ENCODE measurements around the gene ARHGAP28. TPM values are rescaled to one million over a fixed set of nuclear protein-coding genes. Genes with fewer than 3 reads are reported as not detected.

The ARHGAP28 gene
- total RNA-seq, 1 experiment from 2014 or later = 0.41 TPM

DNA sequence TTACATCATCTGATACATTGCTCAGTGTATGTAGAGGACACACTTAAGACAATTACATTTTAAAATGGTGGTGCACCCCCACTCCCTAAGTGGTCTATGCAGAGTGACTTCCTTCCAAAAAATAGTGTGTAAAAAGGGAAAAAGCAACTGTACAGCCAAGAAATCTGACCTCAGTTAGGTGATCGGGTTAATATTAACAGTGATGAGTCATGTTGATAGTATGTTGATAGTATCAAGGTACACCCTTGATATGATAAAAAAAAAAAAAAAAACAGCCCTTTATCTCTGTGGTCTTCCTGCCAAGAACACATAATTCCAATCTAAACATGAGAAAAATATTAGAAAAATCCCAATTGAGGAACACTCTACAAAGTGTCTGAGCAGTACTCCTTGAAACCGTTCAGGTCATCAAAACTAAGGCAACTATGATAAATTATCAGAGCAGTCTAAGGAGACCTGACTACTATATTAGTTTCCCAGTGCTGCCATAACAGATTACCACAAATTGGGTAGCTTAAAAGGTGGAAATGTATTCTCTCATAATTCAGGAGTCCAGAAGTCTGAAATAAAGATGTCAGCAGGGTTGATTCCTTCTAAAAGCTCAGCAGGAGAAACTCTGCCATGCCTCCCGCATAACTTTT is 171.9 kb downstream of the ARHGAP28 start:
- in situ Hi-C loops (cut with HindIII; ENCODE audit: low pct_unique_long_range_greater_than_20kb, low sequenced_read_pairs) = no loop called here
- Histone ChIP-seq H3K4me3 (ENCODE audit: low read depth in 2 of 2, low read length in 2 of 2) (no peak overlapping the region), H3K27me3 (ENCODE audit: control insufficient read depth, insufficient read depth, low read length) (no peaks in the 10 kb centered on the region), H3K27ac (ENCODE audit: low read length) (no peak overlapping the region), H3K36me3 (ENCODE audit: control insufficient read depth, insufficient read depth, low read length) (no peaks in the 10 kb centered on the region), H3K4me1 (ENCODE audit: control insufficient read depth, insufficient read depth, low read length) (no peaks in the 10 kb centered on the region), H3K9me3 (ENCODE audit: control insufficient read depth, insufficient read depth, low read depth, low read length) (no peaks in the 10 kb centered on the region)
- intact Hi-C loops (cut with micrococcal nuclease; ENCODE audit: unreplicated experiment) = no loop called here
- ATAC-seq (no peak), DNase-seq (ENCODE audit: low read depth, low spot score) (no peak)
- no TSS peak for BruUV-seq (replicated peaks)
- TF ChIP-seq POLR2AphosphoS5 (IDR thresholded peaks at IDR 0.05; ENCODE audit: low read depth, low read length) (no peak), TCF7L2 (IDR thresholded peaks at IDR 0.05; ENCODE audit: low read depth, low read length) (no peak), SIN3A (IDR thresholded peaks at IDR 0.05; ENCODE audit: borderline replicate concordance, insufficient read depth, low read depth, low read length) (no peak)
- TF ChIP-seq, protein P1, sequence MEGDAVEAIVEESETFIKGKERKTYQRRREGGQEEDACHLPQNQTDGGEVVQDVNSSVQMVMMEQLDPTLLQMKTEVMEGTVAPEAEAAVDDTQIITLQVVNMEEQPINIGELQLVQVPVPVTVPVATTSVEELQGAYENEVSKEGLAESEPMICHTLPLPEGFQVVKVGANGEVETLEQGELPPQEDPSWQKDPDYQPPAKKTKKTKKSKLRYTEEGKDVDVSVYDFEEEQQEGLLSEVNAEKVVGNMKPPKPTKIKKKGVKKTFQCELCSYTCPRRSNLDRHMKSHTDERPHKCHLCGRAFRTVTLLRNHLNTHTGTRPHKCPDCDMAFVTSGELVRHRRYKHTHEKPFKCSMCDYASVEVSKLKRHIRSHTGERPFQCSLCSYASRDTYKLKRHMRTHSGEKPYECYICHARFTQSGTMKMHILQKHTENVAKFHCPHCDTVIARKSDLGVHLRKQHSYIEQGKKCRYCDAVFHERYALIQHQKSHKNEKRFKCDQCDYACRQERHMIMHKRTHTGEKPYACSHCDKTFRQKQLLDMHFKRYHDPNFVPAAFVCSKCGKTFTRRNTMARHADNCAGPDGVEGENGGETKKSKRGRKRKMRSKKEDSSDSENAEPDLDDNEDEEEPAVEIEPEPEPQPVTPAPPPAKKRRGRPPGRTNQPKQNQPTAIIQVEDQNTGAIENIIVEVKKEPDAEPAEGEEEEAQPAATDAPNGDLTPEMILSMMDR (IDR thresholded peaks at IDR 0.05) = no peak
- TF ChIP-seq, protein P2, sequence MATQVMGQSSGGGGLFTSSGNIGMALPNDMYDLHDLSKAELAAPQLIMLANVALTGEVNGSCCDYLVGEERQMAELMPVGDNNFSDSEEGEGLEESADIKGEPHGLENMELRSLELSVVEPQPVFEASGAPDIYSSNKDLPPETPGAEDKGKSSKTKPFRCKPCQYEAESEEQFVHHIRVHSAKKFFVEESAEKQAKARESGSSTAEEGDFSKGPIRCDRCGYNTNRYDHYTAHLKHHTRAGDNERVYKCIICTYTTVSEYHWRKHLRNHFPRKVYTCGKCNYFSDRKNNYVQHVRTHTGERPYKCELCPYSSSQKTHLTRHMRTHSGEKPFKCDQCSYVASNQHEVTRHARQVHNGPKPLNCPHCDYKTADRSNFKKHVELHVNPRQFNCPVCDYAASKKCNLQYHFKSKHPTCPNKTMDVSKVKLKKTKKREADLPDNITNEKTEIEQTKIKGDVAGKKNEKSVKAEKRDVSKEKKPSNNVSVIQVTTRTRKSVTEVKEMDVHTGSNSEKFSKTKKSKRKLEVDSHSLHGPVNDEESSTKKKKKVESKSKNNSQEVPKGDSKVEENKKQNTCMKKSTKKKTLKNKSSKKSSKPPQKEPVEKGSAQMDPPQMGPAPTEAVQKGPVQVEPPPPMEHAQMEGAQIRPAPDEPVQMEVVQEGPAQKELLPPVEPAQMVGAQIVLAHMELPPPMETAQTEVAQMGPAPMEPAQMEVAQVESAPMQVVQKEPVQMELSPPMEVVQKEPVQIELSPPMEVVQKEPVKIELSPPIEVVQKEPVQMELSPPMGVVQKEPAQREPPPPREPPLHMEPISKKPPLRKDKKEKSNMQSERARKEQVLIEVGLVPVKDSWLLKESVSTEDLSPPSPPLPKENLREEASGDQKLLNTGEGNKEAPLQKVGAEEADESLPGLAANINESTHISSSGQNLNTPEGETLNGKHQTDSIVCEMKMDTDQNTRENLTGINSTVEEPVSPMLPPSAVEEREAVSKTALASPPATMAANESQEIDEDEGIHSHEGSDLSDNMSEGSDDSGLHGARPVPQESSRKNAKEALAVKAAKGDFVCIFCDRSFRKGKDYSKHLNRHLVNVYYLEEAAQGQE (IDR thresholded peaks at IDR 0.05; ENCODE audit: insufficient read depth in 1 of 2, low read depth in 2 of 2, low read length in 1 of 2) = no peak
- ChIA-PET CTCF (no interaction called here), POLR2A (no interaction called here)

DNA sequence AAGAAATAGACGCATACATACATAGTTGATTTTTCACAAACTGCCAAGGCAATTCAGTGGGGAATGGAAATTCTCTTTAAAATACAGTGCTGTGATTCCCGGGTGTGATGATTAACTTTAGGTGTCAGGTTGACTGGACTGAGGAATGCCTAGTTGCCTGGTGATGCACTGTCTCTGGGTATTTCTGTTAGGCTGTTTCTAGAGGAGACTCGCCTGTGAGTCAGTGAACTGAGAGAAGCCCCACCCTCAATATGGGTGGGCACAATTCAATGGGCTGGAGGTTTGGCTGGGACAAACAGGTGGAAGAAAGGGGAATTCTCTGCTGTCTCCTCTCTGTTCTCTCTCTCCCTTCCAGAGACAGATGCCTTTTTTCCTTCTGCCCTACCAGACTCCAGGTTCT is 187.6 kb downstream of the ARHGAP28 start:
- ATAC-seq (no peak), DNase-seq (ENCODE audit: low read depth, low spot score) (no peak)
- CTCF ChIA-PET = no interaction called here
- TF ChIP-seq, protein P1 (IDR thresholded peaks at IDR 0.05) = no peak
- TF ChIP-seq TCF7L2 (IDR thresholded peaks at IDR 0.05; ENCODE audit: low read depth, low read length) (no peak), POLR2AphosphoS5 (IDR thresholded peaks at IDR 0.05; ENCODE audit: low read depth, low read length) (no peak), SIN3A (IDR thresholded peaks at IDR 0.05; ENCODE audit: borderline replicate concordance, insufficient read depth, low read depth, low read length) (no peak)
- TF ChIP-seq, protein P2 (IDR thresholded peaks at IDR 0.05; ENCODE audit: insufficient read depth in 1 of 2, low read depth in 2 of 2, low read length in 1 of 2) = no peak
- intact Hi-C loops (cut with micrococcal nuclease; ENCODE audit: unreplicated experiment) (no loop called here), in situ Hi-C loops (cut with HindIII; ENCODE audit: low pct_unique_long_range_greater_than_20kb, low sequenced_read_pairs) (no loop called here)
- POLR2A ChIA-PET = interaction anchor here (0.6 kb wide), 1 partner anchor 137 kb away, joined by 3 read pairs; no protein-coding TSS in a partner anchor
- Histone ChIP-seq H3K36me3 (ENCODE audit: control insufficient read depth, insufficient read depth, low read length) (no peaks in the 10 kb centered on the region), H3K27ac (ENCODE audit: low read length) (no peak overlapping the region), H3K27me3 (ENCODE audit: control insufficient read depth, insufficient read depth, low read length) (no peaks in the 10 kb centered on the region; the same call in 1 of the 2 replicates), H3K9me3 (ENCODE audit: control insufficient read depth, insufficient read depth, low read depth, low read length) (no peaks in the 10 kb centered on the region), H3K4me1 (ENCODE audit: control insufficient read depth, insufficient read depth, low read length) (no peaks in the 10 kb centered on the region), H3K4me3 (ENCODE audit: low read depth in 2 of 2, low read length in 2 of 2) (no peak overlapping the region)
- no TSS peak for BruUV-seq (replicated peaks)
